HCT116 (cell line): ENCODE results near the gene DNLZ. TPM values are rescaled to one million over a fixed set of nuclear protein-coding genes. Genes with fewer than 3 reads are reported as not detected.

Experiments
- ATAC-seq: fragments of 200-7000 bp; cut with Tn5 transposase; 2 replicates; pipeline ENCODE4 v1.9.1; 2020; ENCODE audit warnings: mild to moderate bottlenecking, moderate library complexity
- BruUV-seq: library from RNA; stranded (reverse); fragments of 400-500 nt; replicated peaks from 2 replicates; lab custom pipeline; 2021; lab: Mats Ljungman, UMichigan
- CTCF ChIA-PET: fragments of 300-600 bp; sonication (Branson Sonifier 250); formaldehyde crosslinking; loops from one replicate; lab custom pipeline; 2021; ENCODE audit warnings: antibody characterized with exemption; lab: Charles Lee
- POLR2A ChIA-PET: fragments of 300-600, 350-600 bp; sonication (Branson Sonifier 250); formaldehyde crosslinking; loops from one replicate; lab custom pipeline; 2021; ENCODE audit warnings: antibody characterized with exemption; lab: Charles Lee
- RAD21 ChIA-PET, 2 experiments: fragments of 300-600 bp; sonication (Branson Sonifier 250); formaldehyde crosslinking; loops; one replicate each; lab custom pipeline; 2023; ENCODE audit warnings: low total read pairs in 2 of 2; ENCODE audit not compliant: uncharacterized antibody in 2 of 2, unreplicated experiment in 2 of 2, low non-redundant PET in 1 of 2; lab: Charles Lee
- DNase-seq: peaks from one replicate; pipeline ENCODE4 v3.0.0-alpha.2; 2010; ENCODE audit warnings: low read depth, low spot score
- H2AFZ ChIP-seq: fragments of 200-600 bp; shearing (Covaris generic), sonication (generic); 2 replicates; pipeline ENCODE4 v1.6.1; 2017; ENCODE audit warnings: low read depth, mixed run types, mixed read lengths, antibody characterized with exemption, low read length; ENCODE audit not compliant: poor library complexity, severe bottlenecking
- H3K27ac ChIP-seq: 2 replicates; pipeline ENCODE4 v1.5.1; 2012; ENCODE audit warnings: low read depth, low read length
- H3K27me3 ChIP-seq: fragments of 200-600 bp; sonication (generic); 2 replicates; pipeline ENCODE4 v1.6.1; 2016; ENCODE audit warnings: mixed run types, low read length, mixed read lengths; ENCODE audit not compliant: insufficient read depth
- H3K36me3 ChIP-seq, 2 experiments: fragments of 200-500 bp in 1 of 2; fragments of 200-600 bp in 1 of 2; sonication (Bioruptor generic) in 1 of 2; sonication (generic) in 1 of 2; 2 replicates each; pipeline versions ENCODE4 v1.5.1 to v1.6.1; 2014 to 2016; ENCODE audit warnings: low read length in 2 of 2, inconsistent platforms in 1 of 2, mixed read lengths in 1 of 2, mixed run types in 1 of 2; ENCODE audit not compliant: insufficient read depth in 2 of 2, control insufficient read depth in 1 of 2
- H3K4me1 ChIP-seq, 2 experiments: fragments of 200-600 bp in 1 of 2; sonication (generic) in 1 of 2; 2 replicates each; pipeline versions ENCODE4 v1.5.1 to v1.6.1; 2012 to 2017; ENCODE audit warnings: low read length in 2 of 2, inconsistent platforms in 1 of 2, mild to moderate bottlenecking in 1 of 2, mixed read lengths in 1 of 2, mixed run types in 1 of 2, moderate library complexity in 1 of 2; ENCODE audit not compliant: insufficient read depth in 2 of 2, control insufficient read depth in 1 of 2
- H3K4me2 ChIP-seq: fragments of 200-600 bp; sonication (generic); 2 replicates; pipeline ENCODE4 v1.6.1; 2017; ENCODE audit warnings: mixed run types, low read length, mixed read lengths
- H3K4me3 ChIP-seq, 2 experiments: fragments of 200-600 bp in 1 of 2; sonication (generic) in 1 of 2; replicated peaks in 1 of 2; 2 replicates each; pipeline ENCODE4 v1.5.1; 2011 to 2016; ENCODE audit warnings: low read length in 2 of 2, control low read depth in 1 of 2, low read depth in 1 of 2, mild to moderate bottlenecking in 1 of 2, mixed read lengths in 1 of 2, mixed run types in 1 of 2
- H3K79me2 ChIP-seq: fragments of 200-600 bp; sonication (generic); 2 replicates; pipeline ENCODE4 v1.6.1; 2017; ENCODE audit warnings: mild to moderate bottlenecking, mixed run types, low read length, moderate library complexity, mixed read lengths; ENCODE audit not compliant: insufficient read depth
- H3K9ac ChIP-seq: fragments of 200-600 bp; sonication (generic); 2 replicates; pipeline ENCODE4 v1.6.1; 2016; ENCODE audit warnings: low read length, mixed read lengths
- H3K9me2 ChIP-seq: fragments of 200-600 bp; sonication (generic), shearing (Covaris generic); 2 replicates; pipeline ENCODE4 v1.6.1; 2017; ENCODE audit warnings: mixed run types, mild to moderate bottlenecking, moderate library complexity; ENCODE audit not compliant: insufficient read depth
- H3K9me3 ChIP-seq, 2 experiments: fragments of 200-500 bp in 1 of 2; fragments of 200-600 bp in 1 of 2; sonication (Bioruptor generic) in 1 of 2; sonication (generic) in 1 of 2; 2 replicates each; pipeline ENCODE4 v1.6.1; 2014 to 2017; ENCODE audit warnings: low read length in 2 of 2, mixed read lengths in 2 of 2, inconsistent platforms in 1 of 2, low read depth in 1 of 2, mild to moderate bottlenecking in 1 of 2, mixed run types in 1 of 2, moderate library complexity in 1 of 2; ENCODE audit not compliant: control insufficient read depth in 1 of 2, insufficient read depth in 1 of 2
- H4K20me1 ChIP-seq: fragments of 200-600 bp; sonication (generic), shearing (Covaris generic); 2 replicates; pipeline ENCODE4 v1.6.1; 2017; ENCODE audit warnings: mixed run types, mild to moderate bottlenecking, moderate library complexity; ENCODE audit not compliant: insufficient read depth
- CBX3 ChIP-seq: IDR thresholded peaks from 2 replicates; pipeline ENCODE4 v1.6.1; 2012; ENCODE audit warnings: low read depth
- CEBPB ChIP-seq: IDR thresholded peaks from 2 replicates; pipeline ENCODE4 v1.6.1; 2012; ENCODE audit warnings: low read depth
- EGR1 ChIP-seq: IDR thresholded peaks from 2 replicates; pipeline ENCODE4 v1.6.1; 2012; ENCODE audit warnings: low read depth
- EZH2 ChIP-seq: fragments of 200-600 bp; sonication (generic); IDR thresholded peaks from 2 replicates; pipeline ENCODE4 v1.6.1; 2017; ENCODE audit warnings: antibody characterized with exemption, mixed run types
- EZH2phosphoT487 ChIP-seq: fragments of 200-600 bp; IDR thresholded peaks from 2 replicates; pipeline ENCODE4 v1.6.1; 2018; ENCODE audit warnings: antibody characterized with exemption, borderline replicate concordance
- FOSL1 ChIP-seq: IDR thresholded peaks from 2 replicates; pipeline ENCODE4 v1.6.1; 2012; ENCODE audit warnings: low read depth
- JUND ChIP-seq: IDR thresholded peaks from 2 replicates; pipeline ENCODE4 v1.6.1; 2012
- MAX ChIP-seq: IDR thresholded peaks from 2 replicates; pipeline ENCODE4 v1.6.1; 2012
- POLR2A ChIP-seq: IDR thresholded peaks from 2 replicates; pipeline ENCODE4 v1.7.0; 2011; ENCODE audit warnings: borderline replicate concordance; ENCODE audit not compliant: insufficient read depth, insufficient read length; ENCODE audit errors: extremely low read depth
- POLR2AphosphoS5 ChIP-seq: IDR thresholded peaks from 2 replicates; pipeline ENCODE4 v1.6.1; 2011; ENCODE audit warnings: mild to moderate bottlenecking, low read depth, low read length, moderate library complexity
- RAD21 ChIP-seq: IDR thresholded peaks from 2 replicates; pipeline ENCODE4 v1.6.1; 2012; ENCODE audit warnings: low read depth, mild to moderate bottlenecking
- SIN3A ChIP-seq: IDR thresholded peaks from 2 replicates; pipeline ENCODE4 v1.6.1; 2012; ENCODE audit warnings: low read depth
- SRF ChIP-seq: IDR thresholded peaks from 2 replicates; pipeline ENCODE4 v1.6.1; 2012; ENCODE audit warnings: low read depth
- TCF7L2 ChIP-seq: IDR thresholded peaks from 2 replicates; pipeline ENCODE4 v1.7.0; 2011; ENCODE audit warnings: borderline replicate concordance, inconsistent platforms; ENCODE audit not compliant: insufficient read depth, insufficient read length; ENCODE audit errors: extremely low read depth
- ZBTB33 ChIP-seq: IDR thresholded peaks from 2 replicates; pipeline ENCODE4 v1.6.1; 2011; ENCODE audit warnings: mild to moderate bottlenecking, low read length, moderate library complexity; ENCODE audit not compliant: insufficient replicate concordance; ENCODE audit errors: extremely low read depth
- ZFX ChIP-seq: fragments of 450-650 bp; IDR thresholded peaks from 2 replicates; pipeline ENCODE4 v1.6.1; 2017
- intact Hi-C: fragments of 100-400 bp; cut with micrococcal nuclease; formaldehyde crosslinking; loops from 2 replicates; pipeline ENCODE4 v1.10.0; 2022
- total RNA-seq: library from RNA; stranded (reverse); gene quantifications from one replicate; pipeline ENCODE4 v1.2.1, GENCODE V29; 2021; ENCODE audit not compliant: unreplicated experiment
- TF ChIP-seq, protein P1 (sequence below): IDR thresholded peaks from 2 replicates; pipeline ENCODE4 v1.6.1; 2012; ENCODE audit warnings: low read depth
- TF ChIP-seq, protein P2 (sequence below), 3 experiments: fragments of 200-600 bp in 1 of 3; sonication (generic) in 1 of 3; IDR thresholded peaks in 2 of 3; conservative IDR thresholded peaks in 1 of 3; 2 replicates each; pipeline ENCODE4 v1.5.1; 2012 to 2017; ENCODE audit warnings: low read depth in 2 of 3, low read length in 2 of 3, antibody characterized with exemption in 1 of 3, borderline replicate concordance in 1 of 3, control low read depth in 1 of 3, mild to moderate bottlenecking in 1 of 3, mixed read lengths in 1 of 3, mixed run types in 1 of 3, moderate library complexity in 1 of 3; ENCODE audit not compliant: insufficient read depth in 1 of 3
- TF ChIP-seq, protein P3 (sequence below): IDR thresholded peaks from 2 replicates; pipeline ENCODE4 v1.6.1; 2012

Gene DNLZ
- total RNA-seq, 1 experiment from 2014 or later, result 21.9 TPM

DNA sequence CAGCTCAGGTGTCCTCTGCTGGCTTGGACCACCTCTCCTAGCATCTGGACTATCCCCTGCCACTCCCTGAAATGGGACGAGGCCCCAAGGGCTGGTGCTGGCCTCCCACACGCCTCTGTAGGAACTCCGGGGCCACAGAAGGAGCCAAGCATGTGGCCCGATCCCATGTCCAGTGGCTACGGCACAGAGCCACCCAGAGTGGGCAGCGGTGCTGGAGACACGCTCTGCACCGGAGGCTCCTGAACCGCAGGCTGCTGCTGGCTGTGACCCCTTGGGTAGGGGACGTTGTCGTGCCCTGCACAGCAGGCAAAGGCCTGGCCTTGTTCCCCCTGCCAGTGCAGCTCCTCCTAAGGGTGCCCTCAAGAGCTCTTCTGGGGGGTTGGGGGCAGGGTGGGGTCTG is 16.3 kb upstream of the DNLZ start:
- intact Hi-C loops, result no loop called here

More for the DNA sequence above, 16.3 kb upstream of the DNLZ start:
- H3K9me3 ChIP-seq, result no peaks in the 10 kb centered on the region
- no peaks in the 10 kb centered on the region for H3K9me2 ChIP-seq
- no peak overlapping the region for H2AFZ ChIP-seq
- ChIA-PET CTCF (no interaction called here), RAD21 (no interaction called here), POLR2A (no interaction called here)
- no peak for DNase-seq
- H4K20me1 ChIP-seq, result no peaks in the 10 kb centered on the region
- no peak overlapping the region for H3K9ac ChIP-seq
- no peak for TF ChIP-seq CEBPB
- no peak for TF ChIP-seq SIN3A
- TF ChIP-seq, protein P1, sequence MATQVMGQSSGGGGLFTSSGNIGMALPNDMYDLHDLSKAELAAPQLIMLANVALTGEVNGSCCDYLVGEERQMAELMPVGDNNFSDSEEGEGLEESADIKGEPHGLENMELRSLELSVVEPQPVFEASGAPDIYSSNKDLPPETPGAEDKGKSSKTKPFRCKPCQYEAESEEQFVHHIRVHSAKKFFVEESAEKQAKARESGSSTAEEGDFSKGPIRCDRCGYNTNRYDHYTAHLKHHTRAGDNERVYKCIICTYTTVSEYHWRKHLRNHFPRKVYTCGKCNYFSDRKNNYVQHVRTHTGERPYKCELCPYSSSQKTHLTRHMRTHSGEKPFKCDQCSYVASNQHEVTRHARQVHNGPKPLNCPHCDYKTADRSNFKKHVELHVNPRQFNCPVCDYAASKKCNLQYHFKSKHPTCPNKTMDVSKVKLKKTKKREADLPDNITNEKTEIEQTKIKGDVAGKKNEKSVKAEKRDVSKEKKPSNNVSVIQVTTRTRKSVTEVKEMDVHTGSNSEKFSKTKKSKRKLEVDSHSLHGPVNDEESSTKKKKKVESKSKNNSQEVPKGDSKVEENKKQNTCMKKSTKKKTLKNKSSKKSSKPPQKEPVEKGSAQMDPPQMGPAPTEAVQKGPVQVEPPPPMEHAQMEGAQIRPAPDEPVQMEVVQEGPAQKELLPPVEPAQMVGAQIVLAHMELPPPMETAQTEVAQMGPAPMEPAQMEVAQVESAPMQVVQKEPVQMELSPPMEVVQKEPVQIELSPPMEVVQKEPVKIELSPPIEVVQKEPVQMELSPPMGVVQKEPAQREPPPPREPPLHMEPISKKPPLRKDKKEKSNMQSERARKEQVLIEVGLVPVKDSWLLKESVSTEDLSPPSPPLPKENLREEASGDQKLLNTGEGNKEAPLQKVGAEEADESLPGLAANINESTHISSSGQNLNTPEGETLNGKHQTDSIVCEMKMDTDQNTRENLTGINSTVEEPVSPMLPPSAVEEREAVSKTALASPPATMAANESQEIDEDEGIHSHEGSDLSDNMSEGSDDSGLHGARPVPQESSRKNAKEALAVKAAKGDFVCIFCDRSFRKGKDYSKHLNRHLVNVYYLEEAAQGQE, result no peak
- no peak for TF ChIP-seq SRF
- no peak for TF ChIP-seq MAX
- no peak for TF ChIP-seq POLR2AphosphoS5
- TF ChIP-seq, protein P2, sequence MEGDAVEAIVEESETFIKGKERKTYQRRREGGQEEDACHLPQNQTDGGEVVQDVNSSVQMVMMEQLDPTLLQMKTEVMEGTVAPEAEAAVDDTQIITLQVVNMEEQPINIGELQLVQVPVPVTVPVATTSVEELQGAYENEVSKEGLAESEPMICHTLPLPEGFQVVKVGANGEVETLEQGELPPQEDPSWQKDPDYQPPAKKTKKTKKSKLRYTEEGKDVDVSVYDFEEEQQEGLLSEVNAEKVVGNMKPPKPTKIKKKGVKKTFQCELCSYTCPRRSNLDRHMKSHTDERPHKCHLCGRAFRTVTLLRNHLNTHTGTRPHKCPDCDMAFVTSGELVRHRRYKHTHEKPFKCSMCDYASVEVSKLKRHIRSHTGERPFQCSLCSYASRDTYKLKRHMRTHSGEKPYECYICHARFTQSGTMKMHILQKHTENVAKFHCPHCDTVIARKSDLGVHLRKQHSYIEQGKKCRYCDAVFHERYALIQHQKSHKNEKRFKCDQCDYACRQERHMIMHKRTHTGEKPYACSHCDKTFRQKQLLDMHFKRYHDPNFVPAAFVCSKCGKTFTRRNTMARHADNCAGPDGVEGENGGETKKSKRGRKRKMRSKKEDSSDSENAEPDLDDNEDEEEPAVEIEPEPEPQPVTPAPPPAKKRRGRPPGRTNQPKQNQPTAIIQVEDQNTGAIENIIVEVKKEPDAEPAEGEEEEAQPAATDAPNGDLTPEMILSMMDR (IDR thresholded peaks at IDR 0.05 in 2 of 3, conservative IDR thresholded peaks at IDR 0.05 in 1 of 3; ENCODE audit: borderline replicate concordance in 1 of 3, insufficient read depth in 1 of 3, low read depth in 2 of 3, low read length in 2 of 3), result no peak
- no peak for TF ChIP-seq FOSL1
- TF ChIP-seq EZH2phosphoT487, result no peak
- TF ChIP-seq ZFX, result no peak
- TF ChIP-seq EZH2, result no peak
- TF ChIP-seq CBX3, result no peak
- TF ChIP-seq EGR1, result no peak
- TF ChIP-seq, protein P3, sequence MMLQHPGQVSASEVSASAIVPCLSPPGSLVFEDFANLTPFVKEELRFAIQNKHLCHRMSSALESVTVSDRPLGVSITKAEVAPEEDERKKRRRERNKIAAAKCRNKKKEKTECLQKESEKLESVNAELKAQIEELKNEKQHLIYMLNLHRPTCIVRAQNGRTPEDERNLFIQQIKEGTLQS, result no peak
- no peak for TF ChIP-seq POLR2A
- TF ChIP-seq JUND, result no peak
- no peak for TF ChIP-seq ZBTB33
- TF ChIP-seq TCF7L2, result no peak
- TF ChIP-seq RAD21, result no peak
- no peaks in the 10 kb centered on the region for H3K79me2 ChIP-seq
- no peak overlapping the region for H3K4me3 ChIP-seq
- ATAC-seq, result no peak
- H3K27ac ChIP-seq, result no peak overlapping the region
- BruUV-seq, result no TSS peak
- peaks cover 14 to 17% of the 10 kb centered on the region in 2 experiments; a peak in 3 of 4 replicates for H3K36me3 ChIP-seq
- H3K27me3 ChIP-seq, result no peaks in the 10 kb centered on the region
- H3K4me1 ChIP-seq, result no peaks in the 10 kb centered on the region
- no peak overlapping the region for H3K4me2 ChIP-seq
